Right ventricle myocardium superior (tissue), 1 donor: ENCODE measurements around the gene NEK4. TPM values are rescaled to one million over a fixed set of nuclear protein-coding genes. Genes with fewer than 3 reads are reported as not detected.
A peak's percentile ranks its signal among the peaks of the same experiment; 100 is the strongest.
"Not testable (repeated sequence)": the region's sequence is repeated elsewhere in the genome, so short reads cannot be mapped to it uniquely, and the experiment has no call there.

Experiments
- ATAC-seq: fragments of 200-7000 bp; cut with Tn5 transposase; one replicate; pipeline ENCODE4 v1.9.1; 2020; ENCODE audit warnings: mild to moderate bottlenecking; ENCODE audit not compliant: poor library complexity
- DNase-seq: peaks from one replicate; pipeline ENCODE4 v3.0.0-alpha.2; 2020
- intact Hi-C: fragments of 100-400 bp; cut with DNase I; formaldehyde crosslinking; loops from one replicate; pipeline ENCODE4 v1.11.2; 2022
- total RNA-seq: library from RNA; stranded (reverse); fragmentation: NEBNext Ultra II Directional; extraction: Animal tissue kit (Norgen Biotek cat#: 25700); gene quantifications from one replicate; pipeline ENCODE4 v1.2.1, GENCODE V29; 2021
- donor health status: DM: no; HTN: yes; CAD: no; lungs with severe emphysema.

Gene NEK4
- total RNA-seq, 1 donor from 2014 or later, result 19.5 TPM

DNA sequence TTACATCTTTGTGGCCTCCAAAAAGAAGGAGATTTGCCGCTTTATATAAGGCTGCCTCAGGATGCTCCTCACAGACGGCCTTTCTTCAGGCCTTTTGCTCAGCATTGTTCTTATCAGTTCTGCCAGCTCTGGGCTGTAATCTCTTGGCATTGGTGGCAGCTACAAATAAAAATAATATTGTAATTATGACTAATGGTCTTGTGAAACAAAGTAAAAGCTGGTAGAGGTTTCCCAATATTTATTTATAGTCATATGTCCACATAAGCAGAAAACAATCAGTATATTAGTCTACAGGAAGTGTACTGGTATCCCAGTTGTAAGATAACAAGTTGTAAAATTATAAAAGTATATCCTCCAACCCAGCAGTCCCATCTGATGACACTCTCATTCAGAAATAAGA is 7.3 kb downstream of the NEK4 start:
- DNase-seq (no peak), ATAC-seq (peak; percentile 56)
- intact Hi-C loops, result no loop called here

DNA sequence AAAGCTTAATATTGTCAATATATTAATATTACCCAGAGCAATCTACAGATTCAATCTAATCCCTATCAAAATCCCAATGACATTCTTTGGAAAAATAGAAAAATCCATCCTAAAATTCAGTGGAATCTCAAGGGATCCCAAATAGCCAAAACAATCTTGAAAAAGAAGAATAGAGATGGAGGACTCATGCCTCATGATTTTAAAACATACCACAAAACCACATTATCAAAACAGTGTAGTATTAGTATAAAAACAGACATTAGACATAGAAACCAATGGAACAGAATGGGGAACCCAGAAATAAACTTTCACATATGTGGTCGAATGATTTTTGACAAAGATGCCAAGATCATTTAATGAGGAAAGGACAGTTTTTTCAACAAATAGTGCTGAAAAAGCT is 14.6 kb downstream of the NEK4 start:
- intact Hi-C loops, result loop anchor here (10.0 kb wide), 1 partner anchor 319 kb away; no protein-coding TSS in a partner anchor
- DNase-seq (no peak), ATAC-seq (no peak)

DNA sequence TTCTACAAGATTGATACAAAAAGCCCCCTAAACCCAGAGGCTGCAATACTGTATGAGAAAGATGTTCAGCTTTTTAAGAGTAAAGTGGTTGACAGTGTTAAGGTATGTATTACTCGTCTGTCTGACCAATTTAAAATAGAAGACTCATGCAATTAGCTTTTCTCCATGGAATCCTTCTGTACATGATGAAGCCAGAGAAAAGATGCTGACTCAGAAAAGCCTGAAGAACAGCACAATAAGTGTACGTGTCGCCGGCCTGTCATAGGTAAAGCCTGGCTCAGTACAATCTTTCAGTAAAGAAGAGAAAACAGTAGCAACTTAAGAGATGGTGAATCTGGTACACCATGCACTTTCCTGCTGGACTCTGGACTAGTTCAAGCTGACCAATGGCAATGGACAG is 16.4 kb downstream of the NEK4 start:
- DNase-seq (no peak), ATAC-seq (no peak)
- intact Hi-C loops, result loop anchor here (10.0 kb wide), 1 partner anchor 320 kb away; no protein-coding TSS in a partner anchor

DNA sequence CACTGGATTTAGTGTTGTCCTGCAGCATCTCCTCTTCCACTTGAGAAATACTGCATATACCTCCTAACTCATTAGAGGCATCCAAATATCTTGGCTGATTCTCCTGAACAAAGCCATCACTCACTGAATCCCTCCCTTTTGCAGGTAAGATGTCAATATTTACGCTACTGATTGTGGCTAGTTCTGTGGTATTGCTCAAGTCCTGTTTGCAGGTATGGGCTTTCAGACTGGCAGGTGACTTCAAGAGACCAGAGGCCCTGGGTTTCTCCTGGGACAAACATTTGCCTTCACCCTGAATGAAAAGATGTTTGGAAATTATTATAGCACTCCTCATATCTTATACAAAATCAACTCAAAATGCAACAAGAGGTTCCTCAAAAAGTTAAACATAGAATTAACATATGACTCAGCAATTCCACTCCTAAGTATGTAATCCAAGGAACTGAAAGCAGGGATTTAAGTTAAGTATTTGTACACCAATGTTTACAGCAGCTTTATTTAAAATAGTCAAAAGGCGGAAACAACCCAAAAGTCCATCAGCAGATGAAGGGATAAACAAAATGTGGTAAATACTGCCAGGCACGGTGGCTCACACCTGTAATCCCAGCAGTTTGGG is 18.6 kb downstream of the NEK4 start:
- intact Hi-C loops, result loop anchor here (10.0 kb wide), 1 partner anchor 323 kb away; no protein-coding TSS in a partner anchor
- DNase-seq, result no peak
- no peak for ATAC-seq

DNA sequence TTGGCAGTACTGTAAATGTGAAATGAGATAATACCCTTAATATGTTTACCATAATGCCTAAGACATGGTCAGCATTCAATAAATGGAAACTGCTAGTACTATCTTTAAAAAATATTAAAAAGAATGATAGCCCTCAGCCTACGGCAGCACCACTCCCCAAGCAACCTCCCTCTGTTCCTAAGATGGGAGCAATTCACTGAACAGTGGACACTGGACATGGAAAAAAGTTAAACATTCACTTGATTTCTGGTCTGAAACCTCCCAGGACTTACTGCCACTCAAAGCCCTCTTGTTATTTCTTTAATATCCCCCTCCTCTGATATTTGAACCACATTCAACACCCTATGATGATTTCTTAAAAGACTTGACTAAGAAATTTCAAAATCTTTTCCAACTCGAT is 27.0 kb downstream of the NEK4 start:
- intact Hi-C loops, result no loop called here
- DNase-seq (no peak), ATAC-seq (no peak)

DNA sequence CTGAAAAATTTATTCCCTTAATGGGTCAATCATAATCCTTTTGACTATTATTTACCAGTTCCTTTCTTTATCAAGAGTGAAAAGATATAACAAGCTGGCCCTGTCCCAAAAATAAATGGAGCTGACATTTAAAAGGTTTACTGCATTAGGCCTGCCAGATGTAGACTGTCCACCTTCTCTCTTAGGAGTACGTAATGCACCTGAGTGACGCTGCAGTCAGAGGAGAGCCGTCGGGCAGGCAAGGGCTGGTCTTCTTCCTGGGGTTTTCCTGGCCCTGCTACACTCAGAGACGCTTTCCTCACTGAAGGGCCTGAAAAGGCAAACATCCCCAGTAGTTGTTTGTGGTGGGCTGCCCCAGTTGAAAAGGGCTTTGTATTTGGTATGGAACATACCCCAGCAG is 27.6 kb downstream of the NEK4 start:
- ATAC-seq (no peak), DNase-seq (no peak)
- intact Hi-C loops, result no loop called here

DNA sequence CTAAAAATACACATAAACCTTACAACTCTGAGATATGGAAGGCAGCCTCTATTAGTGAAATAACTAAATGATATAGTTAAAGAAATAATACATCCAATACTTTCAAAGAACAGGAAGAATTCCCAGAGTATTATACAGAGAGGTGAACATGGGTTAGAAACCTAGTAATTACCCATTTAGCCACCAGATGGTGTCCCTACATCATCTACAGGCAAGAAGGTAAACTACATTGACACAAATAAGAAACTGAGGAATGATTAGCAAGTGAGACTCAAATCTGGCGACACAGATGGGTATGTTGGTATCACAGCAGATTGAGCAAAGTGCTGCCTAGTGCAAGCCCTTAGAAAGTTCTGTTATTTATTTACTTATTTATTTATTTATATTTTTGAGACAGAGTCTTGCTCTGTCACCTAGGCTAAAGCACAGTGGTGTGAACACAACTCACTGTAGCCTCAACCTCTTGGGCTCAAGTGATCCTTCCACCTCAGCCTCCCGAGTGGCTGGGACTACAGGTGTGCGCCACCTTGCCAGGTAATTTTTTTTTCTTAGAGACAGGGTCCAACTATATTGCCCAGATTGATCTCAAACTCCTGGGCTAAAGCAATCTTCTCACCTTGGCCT is 28.2 kb downstream of the NEK4 start:
- ATAC-seq, result peak; percentile 58
- intact Hi-C loops, result no loop called here

DNA sequence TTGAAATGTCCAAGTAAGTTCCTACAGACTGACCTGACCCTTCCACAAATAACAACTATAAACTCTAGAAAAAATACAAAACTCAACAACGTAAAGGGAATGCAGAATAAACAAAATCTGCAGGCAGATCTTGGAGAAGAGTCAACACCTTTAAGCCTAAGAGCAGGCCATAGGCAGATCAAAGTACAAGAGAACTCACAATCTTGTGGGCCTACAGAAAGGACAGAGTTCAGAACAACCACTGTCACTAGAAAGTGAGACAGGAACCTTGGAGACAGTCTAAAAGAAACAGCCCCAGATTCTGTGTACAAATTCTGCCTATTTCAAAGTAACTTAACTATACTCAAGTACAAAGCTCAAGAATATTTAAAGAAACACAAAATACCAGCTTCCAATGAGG is 31.0 kb downstream of the NEK4 start:
- no peak for ATAC-seq
- intact Hi-C loops, result no loop called here
- DNase-seq, result no peak

More for the DNA sequence above, 28.2 kb downstream of the NEK4 start:
- no peak for DNase-seq

DNA sequence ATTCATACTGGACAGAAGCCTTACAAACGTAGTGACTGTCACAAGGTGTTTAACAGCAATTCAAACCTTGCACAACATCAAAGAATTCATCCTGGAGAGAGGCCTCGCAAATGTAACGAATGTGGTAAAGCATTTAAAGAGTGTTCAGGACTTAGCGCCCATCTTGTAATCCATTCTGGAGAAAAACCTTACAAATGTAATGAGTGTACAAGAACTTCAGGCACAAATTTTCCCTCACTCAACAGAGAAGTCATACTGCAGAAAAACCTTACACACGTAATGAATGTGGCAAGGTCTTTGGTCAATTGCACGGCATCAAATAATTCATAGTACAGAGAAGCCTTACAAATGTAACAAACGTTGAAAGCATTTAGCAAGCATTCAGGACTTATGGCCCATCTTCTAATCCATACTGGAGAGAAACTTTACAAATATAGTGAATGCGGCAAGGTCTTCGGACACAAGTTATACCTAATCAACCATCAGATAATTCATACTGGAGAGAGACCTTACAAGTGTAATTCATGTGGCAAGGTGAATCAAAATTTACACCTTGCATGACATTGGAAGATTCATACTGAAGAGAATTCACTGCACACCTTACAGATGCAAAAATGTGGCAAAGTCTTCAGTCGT is 37.4 kb downstream of the NEK4 start:
- intact Hi-C loops, result no loop called here
- no peak for ATAC-seq
- DNase-seq, result no peak

DNA sequence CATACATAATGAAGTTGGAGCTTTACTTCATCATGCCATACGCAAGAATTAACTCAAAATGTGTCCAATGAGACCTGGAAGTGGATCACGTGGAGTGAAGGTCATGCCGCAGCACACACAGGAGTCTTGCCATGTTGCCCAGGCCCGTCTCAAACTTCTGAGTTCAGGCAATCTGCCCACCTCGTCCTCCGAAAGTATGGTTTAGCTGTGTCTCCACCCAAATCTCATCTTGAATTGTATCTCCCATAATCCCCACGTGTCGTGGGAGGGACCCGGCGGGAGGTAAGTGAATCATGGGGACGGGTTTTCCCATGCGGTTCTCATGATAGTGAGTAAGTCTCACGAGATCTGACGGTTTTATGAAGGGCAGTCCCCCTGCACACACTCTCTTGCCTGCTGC is 39.1 kb downstream of the NEK4 start:
- ATAC-seq (no peak), DNase-seq (no peak)
- intact Hi-C loops, result no loop called here

DNA sequence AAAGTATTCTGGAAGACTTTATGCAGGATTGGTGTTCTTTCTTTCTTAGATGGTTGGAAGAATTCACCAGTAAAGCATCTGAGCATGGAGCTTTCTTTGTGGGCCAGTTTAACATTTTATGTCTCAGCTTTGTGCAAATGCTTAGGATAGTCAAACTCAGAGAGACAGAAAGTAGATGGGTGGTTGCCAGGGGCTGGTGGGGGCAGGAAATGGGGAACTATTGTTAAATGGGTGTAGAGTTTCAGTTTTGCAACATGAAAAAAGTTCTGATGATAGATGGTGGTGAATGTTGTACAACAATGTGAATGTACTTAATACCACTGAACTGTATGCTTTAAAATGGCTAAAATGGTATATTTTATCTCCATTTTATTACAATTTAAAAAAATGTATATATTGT is 40.1 kb downstream of the NEK4 start:
- ATAC-seq, result no peak
- intact Hi-C loops, result no loop called here

DNA sequence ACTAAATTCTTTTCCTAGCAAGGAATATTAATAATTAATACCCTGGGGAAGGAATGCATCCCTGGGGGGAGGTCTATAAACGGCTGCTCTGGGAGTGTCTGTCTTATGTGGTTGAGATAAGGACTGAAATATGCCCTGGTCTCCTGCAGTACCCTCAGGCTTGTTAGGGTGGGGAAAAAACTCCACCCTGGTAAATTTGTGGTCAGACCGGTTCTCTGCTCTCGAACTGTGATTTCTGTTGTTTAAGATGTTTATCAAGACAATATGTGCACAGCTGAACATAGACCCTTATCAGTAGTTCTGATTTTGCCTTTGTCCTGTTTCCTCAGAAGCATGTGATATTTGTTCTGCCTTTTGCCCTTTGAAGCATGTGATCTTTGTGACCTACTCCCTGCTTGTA is 42.0 kb downstream of the NEK4 start:
- DNase-seq, ATAC-seq, intact Hi-C loops: not testable (repeated sequence)

More for the DNA sequence above, 40.1 kb downstream of the NEK4 start:
- DNase-seq, result no peak

DNA sequence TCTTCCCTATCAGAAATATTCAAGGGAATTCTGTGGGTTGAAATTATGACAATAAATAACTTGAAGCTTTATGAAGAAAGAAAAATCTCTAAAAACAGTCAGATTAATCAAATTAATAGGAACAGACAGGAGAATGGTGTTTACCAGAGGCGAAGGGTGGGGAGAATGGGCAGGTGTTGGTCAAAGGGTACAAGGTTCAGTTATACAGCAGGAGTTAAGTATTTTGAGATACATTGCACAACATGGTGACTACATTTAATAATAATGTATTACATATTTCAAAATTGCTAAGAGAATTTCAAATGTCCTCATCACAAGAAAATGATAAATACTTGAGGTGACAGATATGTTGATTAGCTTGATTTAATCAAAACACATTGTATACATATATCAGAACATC is 46.2 kb downstream of the NEK4 start:
- intact Hi-C loops, result no loop called here
- ATAC-seq (no peak), DNase-seq (no peak)

DNA sequence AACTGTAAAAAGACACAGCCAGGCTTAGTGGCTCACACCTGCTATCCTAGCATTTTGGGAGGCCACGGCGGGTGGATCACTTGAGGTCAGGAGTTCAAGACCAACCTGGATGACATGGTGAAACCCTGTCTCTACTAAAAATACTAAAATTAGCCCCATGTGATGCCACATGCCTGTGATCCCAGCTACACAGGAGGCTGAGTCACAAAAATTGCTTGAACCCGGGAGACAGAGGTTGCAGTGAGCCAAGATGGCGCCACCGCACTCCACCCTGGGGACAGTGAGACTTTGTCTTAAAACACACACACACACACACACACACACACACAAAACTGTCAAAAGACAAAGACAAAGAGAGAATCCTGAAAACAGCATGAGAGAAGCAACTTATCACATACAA is 46.8 kb downstream of the NEK4 start:
- ATAC-seq (no peak), DNase-seq (no peak)
- intact Hi-C loops, result no loop called here

DNA sequence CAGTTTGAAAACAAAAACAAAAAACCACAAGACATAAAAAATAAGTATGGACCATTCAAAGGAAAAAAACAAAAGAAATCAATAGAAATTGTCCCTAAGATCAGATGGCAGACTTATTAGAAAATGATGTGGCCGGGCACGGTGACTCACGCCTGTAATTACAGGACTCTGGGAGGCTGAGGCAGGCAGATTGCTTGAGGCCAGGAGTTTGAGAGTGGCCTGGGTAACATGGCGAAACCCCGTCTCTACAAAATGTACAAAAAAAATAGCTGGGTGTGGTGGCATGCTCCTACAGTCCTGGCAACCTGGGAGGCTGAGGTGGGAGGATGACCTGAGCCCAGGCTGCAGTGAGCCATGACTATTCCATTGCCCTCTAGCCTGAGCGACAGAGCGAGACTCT is 48.2 kb downstream of the NEK4 start:
- DNase-seq (no peak), ATAC-seq (no peak)
- intact Hi-C loops, result no loop called here

DNA sequence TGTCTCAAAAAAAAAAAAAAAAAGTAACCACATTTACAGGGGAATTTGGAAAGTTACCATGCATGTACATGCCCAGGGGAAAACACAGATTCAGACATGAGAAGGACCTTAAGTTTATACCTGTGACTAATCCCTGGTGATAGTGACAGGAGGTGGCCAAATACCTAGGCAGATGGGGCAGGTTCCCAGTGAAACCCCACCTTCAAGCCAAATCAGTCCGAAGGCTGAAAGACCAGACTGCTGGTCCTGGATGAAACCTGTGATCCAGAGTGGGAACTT is 49.1 kb downstream of the NEK4 start:
- ATAC-seq (no peak), DNase-seq (no peak)
- intact Hi-C loops, result no loop called here

DNA sequence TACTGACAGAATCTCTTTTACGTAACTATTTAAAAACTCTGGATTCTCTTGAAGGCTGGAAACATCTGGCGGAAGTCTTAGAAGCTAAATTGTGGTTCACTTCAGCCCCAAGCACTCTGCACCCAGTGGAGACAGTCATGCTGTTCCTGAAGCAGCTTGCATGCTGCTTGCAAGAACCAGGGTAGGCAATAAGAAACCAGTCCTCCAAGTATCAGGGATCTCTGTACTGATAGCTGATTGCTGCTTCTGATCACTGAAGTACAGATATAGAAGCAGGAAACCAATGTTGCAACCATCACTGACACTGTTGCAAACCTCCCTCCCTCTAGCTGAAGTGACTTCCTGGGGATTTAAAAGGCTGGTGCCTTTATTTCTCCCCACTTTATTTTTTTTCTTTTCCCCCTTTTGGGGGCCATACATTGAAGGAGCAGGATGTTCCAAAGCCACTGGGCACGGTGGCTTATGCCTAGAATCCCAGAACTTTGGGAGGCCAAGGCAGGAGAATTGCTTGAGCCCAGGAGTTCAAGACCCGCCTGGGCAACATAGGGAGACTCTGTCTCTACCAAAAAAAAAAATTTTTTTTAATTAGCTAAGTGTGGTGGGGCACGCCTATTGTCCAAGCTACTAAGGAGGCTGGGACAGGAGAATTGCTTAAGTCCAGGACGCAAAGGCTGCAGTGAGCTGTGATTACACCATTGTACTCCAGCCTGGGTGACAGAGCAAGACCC is 49.6 kb downstream of the NEK4 start:
- intact Hi-C loops, result no loop called here
- no peak for ATAC-seq

DNA sequence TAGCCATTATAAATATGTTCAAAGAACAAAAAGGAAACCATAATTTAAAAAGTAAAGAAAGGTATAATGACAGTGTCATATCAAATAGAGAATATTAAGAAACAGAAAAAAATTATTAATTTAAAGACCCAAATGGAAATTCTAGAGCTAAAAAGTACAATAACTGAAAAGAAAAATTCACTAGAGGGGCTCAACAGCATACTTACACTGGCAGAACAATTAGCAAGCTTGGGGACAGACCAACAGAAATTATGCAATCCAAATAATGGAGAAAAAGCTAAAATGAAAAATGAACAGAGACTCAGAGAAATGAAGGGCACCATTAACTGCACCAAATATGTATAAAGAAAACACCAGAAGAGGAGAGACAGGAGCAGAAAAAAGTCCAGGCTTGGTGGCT is 51.1 kb downstream of the NEK4 start:
- intact Hi-C loops, result no loop called here
- DNase-seq, result no peak
- ATAC-seq, result no peak

More for the DNA sequence above, 49.6 kb downstream of the NEK4 start:
- no peak for DNase-seq

DNA sequence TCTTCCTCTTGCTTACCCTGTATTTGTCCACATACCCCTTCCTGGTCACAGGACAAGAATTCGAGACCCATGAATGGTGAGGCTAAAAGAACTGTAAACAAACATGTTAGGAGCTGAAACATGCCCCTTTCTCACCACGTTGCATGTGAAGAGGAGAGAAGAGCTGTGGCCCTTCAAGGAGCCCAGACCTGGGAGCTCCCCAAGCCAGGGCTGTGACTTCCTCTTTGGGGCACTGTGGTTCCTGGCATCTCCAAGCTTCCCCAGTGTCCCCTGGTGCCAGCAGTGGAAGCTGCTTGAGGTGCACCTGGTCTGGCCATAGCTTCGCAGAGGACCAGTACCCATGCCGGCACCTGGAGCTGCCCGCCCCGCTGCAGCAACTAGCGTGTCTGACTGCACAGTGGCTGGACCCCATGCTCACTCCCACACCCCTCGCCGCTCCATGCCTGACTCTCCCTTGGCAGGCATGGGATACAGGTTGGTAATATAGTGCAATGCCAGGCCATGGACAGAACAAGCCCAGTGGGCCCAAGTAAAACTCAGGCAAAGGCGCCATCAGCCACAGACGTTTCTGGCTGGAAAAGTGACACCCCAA is 54.9 kb downstream of the NEK4 start:
- no peak for ATAC-seq
- no peak for DNase-seq
- intact Hi-C loops, result no loop called here
